Anterior cingulate cortex (tissue), 58 donors: ENCODE data around the gene PEAK3.

Source experiments
- DNase-seq, 58 donors: peaks; one replicate each; lab custom pipeline; 2025; lab: John Stamatoyannopoulos, UW

Gene PEAK3

DNA sequence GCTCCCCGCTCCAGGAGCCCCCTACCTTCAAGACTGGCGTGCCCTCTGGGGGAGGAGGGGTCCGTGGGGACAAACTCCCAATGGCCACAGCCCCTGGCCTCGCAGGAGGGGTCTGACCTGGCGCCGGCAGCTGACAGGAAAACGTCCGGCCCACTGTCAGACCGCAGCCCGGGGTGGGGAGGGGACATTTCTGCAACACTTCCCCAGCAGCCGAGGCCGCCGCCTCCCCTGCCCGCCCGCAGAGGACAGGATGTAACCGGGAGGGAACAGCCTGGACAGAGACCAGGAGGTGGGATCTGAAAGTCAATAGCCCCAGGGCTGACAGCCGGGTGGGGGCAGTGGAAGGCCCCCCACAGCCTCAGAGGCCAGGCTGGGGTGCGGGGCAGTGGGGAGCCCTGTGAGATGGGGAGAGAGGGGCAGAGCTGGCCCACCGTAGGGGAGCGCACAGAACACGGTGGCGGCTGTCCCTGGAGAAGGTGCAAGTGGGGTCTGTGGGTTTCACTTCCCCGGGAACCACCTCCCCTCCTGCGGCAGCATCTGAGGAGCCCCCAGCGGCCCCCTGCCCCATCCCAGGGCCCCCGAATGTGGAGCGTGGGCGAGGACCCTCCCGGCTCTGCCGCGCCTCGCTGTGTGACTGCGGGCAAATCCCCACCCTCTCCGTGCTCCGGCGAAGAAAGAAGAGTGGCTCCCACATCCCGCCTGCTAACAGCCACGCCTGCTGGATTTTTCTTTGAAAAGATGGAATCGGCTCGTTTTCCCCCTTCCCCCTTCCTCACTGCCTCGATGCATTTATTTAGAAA, at the start of gene PEAK3:
Gene PEAK3, minus strand, starts transcription at position 114 of the 800 bp plus-strand sequence. CDS start 1,244 bp downstream, outside the sequence.
- DNase-seq: peak in 31 of 58 donors; percentile 13 to 73 (median 30)

DNA sequence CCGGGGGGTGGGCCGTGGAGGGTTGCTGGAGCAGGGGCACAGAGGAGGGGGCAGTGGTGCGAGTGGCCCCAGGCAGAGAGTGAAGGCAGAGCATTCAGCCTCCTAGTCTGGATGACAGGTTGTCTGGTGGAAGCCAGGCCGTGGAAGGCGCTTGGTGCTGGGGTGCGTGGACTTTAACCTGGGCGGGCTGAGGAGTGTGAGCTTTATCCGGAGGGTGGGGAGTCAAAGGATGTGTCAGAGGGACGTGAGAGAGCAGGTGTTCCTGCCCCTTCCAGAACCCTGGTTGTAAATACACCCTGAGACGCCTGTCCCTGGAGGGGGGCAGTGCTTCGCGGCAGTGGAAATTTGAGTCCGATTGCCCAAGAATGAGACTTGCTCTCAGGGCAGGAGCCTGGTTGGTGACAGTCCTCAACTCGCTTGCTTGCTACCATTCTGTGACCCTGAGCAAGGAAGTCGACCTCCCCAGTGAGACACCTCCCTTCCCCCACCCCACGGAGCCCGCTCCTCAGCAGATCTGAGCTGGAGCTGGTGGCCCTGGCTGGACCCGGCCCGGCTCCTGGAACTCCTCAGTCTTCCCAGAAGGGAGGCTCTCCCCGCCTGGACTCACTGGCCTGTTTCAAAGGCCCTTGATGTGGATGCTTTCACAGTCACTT, 48.8 kb upstream of the PEAK3 start:
- peak in 2 of 58 donors; percentile 27 to 46 for DNase-seq

- DNase-seq: no peak
Observed at GRCh38 chr19:2330255-2330631, 48.3 kb upstream of the PEAK3 start.

DNA sequence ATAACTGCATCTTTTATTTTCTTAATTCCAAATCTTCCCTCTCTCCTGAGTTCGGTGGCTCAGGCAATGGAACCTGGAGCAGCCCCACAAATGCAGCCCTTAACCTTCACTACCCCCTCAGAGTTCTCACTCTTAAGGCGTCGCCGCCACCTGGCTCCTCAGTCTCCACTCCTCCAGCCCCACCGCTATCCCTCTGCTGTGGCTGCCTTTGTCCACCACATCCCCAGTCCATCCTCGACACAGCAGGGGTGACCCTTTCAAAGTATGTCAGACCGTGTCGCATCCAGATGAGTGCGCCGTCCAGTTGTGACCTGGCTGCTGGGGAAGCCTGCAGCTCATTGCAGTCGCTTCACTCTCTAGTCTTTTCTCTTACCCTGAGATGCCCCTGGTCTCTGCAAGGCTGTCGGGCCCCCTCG, 47.5 kb upstream of the PEAK3 start:
- DNase-seq: no peak

- no peak for DNase-seq
Observed at GRCh38 chr19:2329149-2329478, 47.1 kb upstream of the PEAK3 start.

DNA sequence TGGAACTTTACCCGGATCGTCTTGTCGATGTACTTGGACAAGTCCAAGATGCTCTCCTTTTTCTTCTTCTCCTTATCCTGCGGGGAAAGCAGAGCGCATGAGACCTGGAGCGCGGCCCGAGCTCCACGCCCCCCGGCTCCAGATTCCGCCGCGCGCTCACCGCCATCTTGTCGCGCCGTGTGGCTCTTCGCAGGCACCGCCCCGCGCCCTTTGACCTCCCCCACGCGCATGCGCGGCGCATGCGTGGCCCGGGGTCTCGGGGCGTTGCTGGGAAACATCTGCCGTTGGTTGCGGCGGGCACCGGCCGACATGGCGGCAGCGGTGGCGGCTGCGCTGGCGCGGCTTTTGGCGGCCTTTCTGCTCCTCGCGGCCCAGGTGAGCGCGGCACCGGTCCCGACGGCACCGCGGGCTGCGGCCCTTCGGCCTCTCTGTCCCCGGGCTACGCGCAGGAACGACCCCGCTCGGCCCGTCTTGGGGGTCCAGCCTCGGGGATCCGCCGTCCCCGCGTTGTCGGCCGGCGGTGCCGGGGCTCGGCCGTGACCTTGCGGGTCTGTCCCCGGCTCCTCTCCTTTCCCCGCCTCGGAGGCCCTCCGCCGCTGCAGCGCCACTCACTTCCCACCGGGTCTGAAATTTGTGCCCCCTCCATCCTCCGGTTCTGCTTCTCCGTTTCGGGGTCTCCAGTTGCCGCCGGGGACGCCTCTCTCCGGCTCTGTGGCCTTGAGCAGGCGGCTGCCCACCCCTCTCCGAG, 46.6 kb upstream of the PEAK3 start, which contains the start of the genes LSM7 and SPPL2B:
Gene LSM7, minus strand, starts transcription at position 186 of the 748 bp plus-strand sequence. Its CDS starts 20 bp downstream, at position 166.
Gene SPPL2B, plus strand, starts transcription at position 284 of the 748 bp plus-strand sequence. Its CDS starts 26 bp downstream, at position 310.
- DNase-seq: peak in 57 of 58 donors; percentile 16 to 94 (median 81)

DNA sequence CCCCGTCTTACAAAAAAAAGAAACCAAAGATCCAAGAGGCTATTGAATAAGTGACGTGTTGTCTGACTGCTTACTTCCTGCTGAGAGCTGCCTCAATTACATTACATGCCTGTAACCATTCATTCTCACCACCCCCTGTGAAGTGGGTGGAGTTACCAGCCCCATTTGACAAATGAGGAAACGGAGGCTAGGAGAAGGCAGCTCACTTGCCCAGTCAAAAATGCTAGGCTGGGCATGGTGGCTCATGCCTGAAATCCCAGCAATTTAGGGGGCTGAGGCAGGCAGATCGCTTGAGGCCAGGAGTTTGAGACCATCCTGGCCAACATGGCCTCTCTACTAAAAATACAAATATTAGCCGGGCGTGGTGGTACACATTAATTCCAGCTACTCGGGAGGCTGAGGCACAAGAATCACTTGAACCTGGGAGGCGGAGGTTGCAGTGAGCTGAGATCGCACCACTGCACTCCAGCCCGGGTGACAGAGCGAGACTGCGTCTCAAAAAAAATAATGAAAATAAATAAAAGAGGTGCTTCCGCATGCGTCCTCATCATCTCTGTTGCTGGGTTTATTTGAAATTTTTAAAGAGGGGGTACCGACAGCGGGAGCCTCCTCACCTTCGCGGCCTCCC, 45.9 kb upstream of the PEAK3 start:
- peak in 28 of 58 donors; percentile 12 to 66 (median 32) for DNase-seq

- DNase-seq: no peak
Observed at GRCh38 chr19:2326699-2327360, 44.9 kb upstream of the PEAK3 start.

- DNase-seq: peak in 4 of 58 donors; percentile 12 to 44 (median 24)
Observed at GRCh38 chr19:2325281-2326046, 43.5 kb upstream of the PEAK3 start.

DNA sequence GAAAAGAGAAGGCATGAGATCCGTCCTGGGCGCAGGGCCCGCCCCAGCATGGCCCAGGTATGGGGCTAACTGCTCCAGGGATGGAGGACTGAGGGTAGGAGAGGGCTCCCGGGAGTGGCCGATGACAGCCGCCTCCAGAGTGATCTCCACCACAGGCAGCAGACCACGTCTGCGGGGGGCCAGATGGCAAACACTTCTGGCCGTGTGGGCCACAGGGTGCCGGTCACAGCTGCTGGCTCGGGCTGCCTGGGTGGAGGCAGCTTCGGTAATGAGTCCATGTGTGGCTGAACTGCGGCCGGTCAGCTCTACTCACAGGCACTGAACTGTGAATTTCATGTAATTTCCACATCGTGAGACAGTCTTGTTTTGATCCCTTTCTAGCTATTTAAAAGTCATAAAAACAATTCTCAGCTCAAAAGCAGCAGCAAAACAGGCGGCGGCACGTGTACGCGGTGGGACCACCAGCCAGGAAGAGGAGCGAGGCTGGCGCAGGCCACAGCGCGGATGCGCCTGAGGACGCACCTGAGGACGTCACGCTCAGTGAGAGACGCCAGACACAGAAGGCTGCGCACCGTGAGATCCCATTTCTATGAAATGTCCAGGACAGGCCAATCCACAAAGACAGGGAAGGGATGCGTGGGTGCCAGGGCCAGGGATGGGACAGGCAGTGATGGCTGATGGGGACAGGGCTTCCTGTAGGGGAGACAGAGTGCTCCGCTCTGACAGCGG, 42.4 kb upstream of the PEAK3 start:
- DNase-seq: no peak

- no peak for DNase-seq
Observed at GRCh38 chr19:2323707-2324106, 41.7 kb upstream of the PEAK3 start.

- no peak for DNase-seq
Observed at GRCh38 chr19:2321565-2322283, 39.7 kb upstream of the PEAK3 start.

DNA sequence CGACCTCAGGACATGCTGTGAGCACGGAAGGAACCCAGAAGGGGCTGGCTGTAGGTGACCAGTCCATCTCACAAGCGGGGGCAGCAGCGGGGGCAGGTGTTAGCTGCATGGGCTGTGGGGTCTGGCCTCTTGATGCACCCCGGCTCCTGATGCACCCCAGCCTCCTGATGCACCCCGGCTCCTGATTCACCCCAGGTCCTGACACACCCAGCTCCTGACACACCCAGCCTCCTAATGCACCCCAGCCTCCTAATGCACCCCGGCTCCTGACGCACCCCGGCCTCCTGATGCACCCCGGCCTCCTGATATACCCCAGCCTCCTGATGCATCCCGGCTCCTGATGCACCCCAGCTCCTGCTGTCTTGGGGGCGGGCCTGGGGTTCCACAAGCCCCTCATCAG, 39.0 kb upstream of the PEAK3 start:
- no peak for DNase-seq

- DNase-seq: no peak
Observed at GRCh38 chr19:2320049-2320448, 38.1 kb upstream of the PEAK3 start.

GRCh38 chr19:2319551-2319950, 37.6 kb upstream of the PEAK3 start:
- no peak for DNase-seq

DNA sequence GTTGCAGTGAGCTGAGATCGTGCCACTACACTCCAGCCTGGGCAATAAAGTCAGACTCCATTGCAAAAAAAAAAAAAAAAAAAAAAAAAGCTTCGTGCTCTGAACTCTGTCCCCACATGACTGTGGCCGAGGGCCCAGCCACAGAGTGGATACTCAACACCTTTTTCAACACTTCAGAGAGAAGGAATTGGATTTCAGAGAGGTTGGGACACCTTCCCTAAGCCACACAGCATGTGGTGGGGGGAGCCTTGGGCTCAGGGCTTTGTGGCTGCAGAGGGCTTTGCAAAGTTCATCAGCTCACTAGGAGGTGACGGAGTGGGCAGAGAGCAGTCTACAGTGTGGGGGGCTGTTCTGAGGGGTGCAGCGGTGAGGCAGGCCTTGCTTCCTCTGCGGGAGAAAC, 36.9 kb upstream of the PEAK3 start:
- no peak for DNase-seq

GRCh38 chr19:2317756-2318155, 35.8 kb upstream of the PEAK3 start:
- no peak for DNase-seq

DNA sequence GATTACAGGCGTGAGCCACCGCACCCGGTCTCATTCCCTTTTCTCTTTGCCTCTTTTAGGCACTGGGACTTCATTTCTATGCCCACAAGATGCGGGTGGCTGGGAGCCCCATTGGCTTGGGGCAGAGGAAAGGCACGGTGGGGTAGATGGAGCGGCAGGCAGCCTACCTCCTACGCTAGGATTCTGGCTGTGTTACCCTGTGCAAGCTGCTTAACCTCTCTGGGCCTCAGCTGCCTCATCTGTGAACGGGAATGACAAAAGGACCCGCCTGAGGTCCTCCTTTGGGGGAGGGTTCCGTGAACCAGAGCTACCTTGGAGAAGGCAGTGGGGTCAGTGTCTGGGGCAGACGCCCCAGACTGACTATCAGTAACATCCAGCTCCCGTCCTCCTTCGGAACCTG, 35.3 kb upstream of the PEAK3 start:
- no peak for DNase-seq
